Left renal cortex interstitium (tissue), 4 donors: ENCODE data around the gene TRAF3. TPM values are rescaled to one million over a fixed set of nuclear protein-coding genes. Genes with fewer than 3 reads are reported as not detected.
A peak's percentile ranks its signal among the peaks of the same experiment; 100 is the strongest.
"Not testable (repeated sequence)": the region's sequence is repeated elsewhere in the genome, so short reads cannot be mapped to it uniquely, and the experiment has no call there.

Source experiments
- DNase-seq, 4 donors: peaks; one replicate each; pipeline ENCODE4 v3.0.0-alpha.2; 2013; ENCODE audit warnings: low read depth in 4 of 4, low spot score in 2 of 4, missing footprints in 1 of 4
- polyA plus RNA-seq, 4 donors: library from polyadenylated mRNA; unstranded; fragments of 120-200 nt; gene quantifications; one replicate each; pipeline ENCODE4 v1.2.1, GENCODE V29; 2013; ENCODE audit not compliant: insufficient read length in 4 of 4

The TRAF3 gene
- polyA plus RNA-seq, 4 donors, result 13.9 to 18.1 (median 16.7) TPM

GRCh38 chr14:102917469-102918211 is 140.4 kb downstream of the TRAF3 start:
- DNase-seq, result no peak

GRCh38 chr14:102918438-102918837 is 141.2 kb downstream of the TRAF3 start:
- DNase-seq, result no peak

- DNase-seq, result no peak
Observed at GRCh38 chr14:102920273-102920997, 143.2 kb downstream of the TRAF3 start.

- no peak for DNase-seq
Observed at GRCh38 chr14:102920998-102921304, 143.7 kb downstream of the TRAF3 start.

- DNase-seq, result no peak
Observed at GRCh38 chr14:102922490-102923200, 145.4 kb downstream of the TRAF3 start, which contains the start of gene AMN. Gene AMN (plus strand): TSS chr14:102922663. CDS start chr14:102922689, 26 bp downstream.

DNA sequence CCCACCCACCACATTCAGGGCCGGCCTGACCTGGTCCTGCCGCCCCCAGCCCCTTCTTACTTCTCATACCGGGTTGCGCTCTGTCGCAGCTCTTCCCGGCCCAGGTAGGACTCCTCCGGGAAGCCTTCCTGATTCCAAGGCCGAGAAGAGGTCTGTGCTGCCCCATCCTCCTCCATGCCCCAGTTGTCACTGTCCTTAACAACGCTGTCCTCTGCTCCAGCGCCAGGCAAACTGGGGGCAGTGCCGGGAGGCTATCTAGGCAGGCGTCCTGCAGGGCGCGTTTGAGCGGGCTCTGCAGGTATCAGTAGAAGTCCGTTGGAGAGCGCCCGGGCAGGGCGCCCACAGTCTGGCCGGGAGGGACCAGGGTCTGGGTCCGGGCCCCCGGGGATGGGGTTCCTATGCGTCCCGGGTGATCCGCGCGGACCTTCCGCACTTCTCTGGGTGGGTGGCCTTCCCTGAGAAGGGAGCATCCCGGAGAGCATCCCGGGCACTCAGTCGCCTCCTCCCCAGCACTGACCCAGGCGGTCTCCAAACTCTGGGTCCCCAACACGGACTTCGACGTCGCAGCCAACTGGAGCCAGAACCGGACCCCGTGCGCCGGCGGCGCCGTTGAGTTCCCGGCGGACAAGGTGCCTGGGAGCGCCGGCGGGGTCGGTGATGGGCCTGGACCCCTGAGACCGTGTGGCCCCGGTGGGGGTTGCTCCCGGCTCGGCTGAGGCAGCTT is 146.1 kb downstream of the TRAF3 start:
- DNase-seq, result no peak

- no peak for DNase-seq
Observed at GRCh38 chr14:102923925-102924486, 146.8 kb downstream of the TRAF3 start.

DNA sequence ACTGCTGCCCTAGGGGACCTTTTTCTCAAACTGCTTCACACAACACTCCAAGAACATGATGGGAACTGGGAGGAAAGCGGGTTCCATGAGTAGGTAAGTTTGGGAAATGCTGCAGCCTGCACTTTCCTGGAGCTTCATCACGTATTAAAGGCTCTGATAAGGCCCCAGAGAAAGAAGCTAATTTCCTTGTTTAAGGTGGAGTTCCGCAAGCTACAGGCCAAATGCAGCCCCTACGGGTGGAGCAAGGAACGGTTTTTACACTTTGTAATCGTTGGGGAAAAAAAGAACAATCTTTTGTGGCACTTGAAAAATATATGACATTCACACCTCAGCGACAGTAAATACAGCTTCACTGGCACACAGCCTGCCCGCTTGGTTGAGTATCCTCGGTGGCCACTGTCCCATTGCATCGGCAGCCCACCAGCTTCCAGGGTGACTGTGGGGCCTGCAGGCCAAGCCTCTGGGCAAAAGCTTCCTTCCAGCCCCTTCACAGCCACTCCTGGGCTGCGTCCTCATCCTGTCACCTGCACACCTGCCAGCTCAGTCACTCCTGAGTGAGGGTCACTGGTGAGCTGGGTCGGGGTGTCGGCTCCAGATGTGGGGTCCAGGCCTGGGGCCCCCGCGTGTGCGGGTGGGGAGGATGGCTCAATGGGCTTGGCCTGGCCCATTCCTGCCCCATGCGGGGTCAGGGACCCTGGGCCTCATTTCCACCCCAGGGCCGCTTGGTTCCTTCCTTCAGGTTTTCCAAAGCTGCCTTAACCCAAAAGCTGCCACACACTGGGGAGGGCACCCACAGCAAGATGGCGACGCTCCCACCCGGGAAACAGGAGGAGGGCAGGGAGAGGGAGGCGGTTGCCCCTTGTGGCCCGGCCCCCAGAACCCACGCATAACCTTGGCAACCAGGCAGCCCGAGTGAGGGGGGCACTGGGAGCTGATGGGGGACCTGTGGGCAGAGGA is 147.7 kb downstream of the TRAF3 start:
- no peak for DNase-seq

- no peak for DNase-seq
Observed at GRCh38 chr14:102925646-102926045, 148.4 kb downstream of the TRAF3 start.

- DNase-seq, result no peak
Observed at GRCh38 chr14:102926104-102926503, 148.9 kb downstream of the TRAF3 start.

GRCh38 chr14:102926840-102927239 is 149.6 kb downstream of the TRAF3 start:
- DNase-seq, result not testable (repeated sequence)

GRCh38 chr14:102927346-102927877 is 150.2 kb downstream of the TRAF3 start:
- DNase-seq, result no peak

- peak in 1 of 4 donors; percentile 24 for DNase-seq
Observed at GRCh38 chr14:102927878-102928411, 150.7 kb downstream of the TRAF3 start.

- DNase-seq, result peak in 3 of 4 donors; percentile 34 to 63 (median 51)
Observed at GRCh38 chr14:102928412-102929240, 151.4 kb downstream of the TRAF3 start.

- DNase-seq, result no peak
Observed at GRCh38 chr14:102929241-102930137, 152.2 kb downstream of the TRAF3 start.

GRCh38 chr14:102930138-102930752 is 153.0 kb downstream of the TRAF3 start:
- DNase-seq, result no peak
